ENCODE results near the gene FUT7. TPM values are rescaled to one million over a fixed set of nuclear protein-coding genes. Genes with fewer than 3 reads are reported as not detected.

The FUT7 gene
- total and polyA plus RNA-seq, 9 of the 15 experiments (the other 6 are each of a cell fraction or from before 2014, with no cell fraction given) = not detected

GRCh38 chr9:136991993-136992818 is 39.7 kb downstream of the FUT7 start, which contains the start of gene PAXX (continued):
- TF ChIP-seq MAFG (tag; conservative IDR thresholded peaks at IDR 0.05) = no peak
- no peak for TF ChIP-seq TBL1XR1 (IDR thresholded peaks at IDR 0.05; ENCODE audit: low read length in 2 of 2)
- TF ChIP-seq BACH1 (tag; IDR thresholded peaks at IDR 0.05) = no peak
- no peak; the same call in none of the 2 replicates for TF ChIP-seq ZNF232 (CRISPR knock-in tag; IDR thresholded peaks at IDR 0.05)
- no peak for TF ChIP-seq ZNF311 (CRISPR knock-in tag; IDR thresholded peaks at IDR 0.05)
- TF ChIP-seq CBFB (CRISPR knock-in tag; IDR thresholded peaks at IDR 0.05) = no peak
- TF ChIP-seq MAX (CRISPR knock-in tag; IDR thresholded peaks at IDR 0.05) = peak; percentile 93
- peak; percentile 9; the same call in 1 of the 2 replicates for TF ChIP-seq FOSL1 (tag; conservative IDR thresholded peaks at IDR 0.05)
- TF ChIP-seq GTF2E2 (tag; IDR thresholded peaks at IDR 0.05) = no peak
- no peak for TF ChIP-seq CREBBP (IDR thresholded peaks at IDR 0.05; ENCODE audit: low read depth, low read length)
- no peak for TF ChIP-seq ZNF133 (CRISPR knock-in tag; IDR thresholded peaks at IDR 0.05)
- TF ChIP-seq TFAM (CRISPR knock-in tag; conservative IDR thresholded peaks at IDR 0.05) = no peak
- no peak for TF ChIP-seq HINFP (tag; conservative IDR thresholded peaks at IDR 0.05; ENCODE audit: low read depth)
- TF ChIP-seq ZBTB34 (CRISPR knock-in tag; IDR thresholded peaks at IDR 0.05) = no peak
- TF ChIP-seq PATZ1 (CRISPR knock-in tag; IDR thresholded peaks at IDR 0.05; ENCODE audit: borderline replicate concordance) = no peak
- no peak for TF ChIP-seq HDAC8 (tag; IDR thresholded peaks at IDR 0.05)
- no peak for TF ChIP-seq ZNF146 (CRISPR knock-in tag; IDR thresholded peaks at IDR 0.05; ENCODE audit: unreplicated experiment)
- peak; percentile 98 for TF ChIP-seq SAFB (IDR thresholded peaks at IDR 0.05; ENCODE audit: borderline replicate concordance, low read depth, low read length)
- no peak for TF ChIP-seq ELF4 (CRISPR knock-in tag; IDR thresholded peaks at IDR 0.05)
- TF ChIP-seq JUND (IDR thresholded peaks at IDR 0.05; ENCODE audit: borderline replicate concordance, low read depth, low read length) = 0 out of 2 replicates have a peak, but pooled peaks have one; percentile 6
- TF ChIP-seq JUND (tag; IDR thresholded peaks at IDR 0.05; ENCODE audit: borderline replicate concordance, low read depth, low read length) = no peak
- no peak for TF ChIP-seq ZNF197 (CRISPR knock-in tag; IDR thresholded peaks at IDR 0.05; ENCODE audit: low read depth)
- no peak for TF ChIP-seq CEBPB (tag; IDR thresholded peaks at IDR 0.05)
- TF ChIP-seq ZNF668 (CRISPR knock-in tag; IDR thresholded peaks at IDR 0.05) = no peak
